PC-3 (cell line): ENCODE measurements around the gene TBX6. TPM values are rescaled to one million over a fixed set of nuclear protein-coding genes. Genes with fewer than 3 reads are reported as not detected.

Source experiments
- ATAC-seq: fragments of 200-7000 bp; cut with Tn5 transposase; 2 replicates; pipeline ENCODE4 v1.9.1; 2020; ENCODE audit warnings: mild to moderate bottlenecking, moderate library complexity
- BruUV-seq: library from RNA; stranded (reverse); fragments of 400-500 nt; replicated peaks from 2 replicates; lab custom pipeline; 2021; lab: Mats Ljungman, UMichigan
- CTCF ChIA-PET: fragments of 300-600 bp; sonication (Branson Sonifier 250); formaldehyde crosslinking; loops from one replicate; lab custom pipeline; 2022; ENCODE audit warnings: antibody characterized with exemption; lab: Charles Lee
- POLR2A ChIA-PET: fragments of 300-600 bp; sonication (Branson Sonifier 250); formaldehyde crosslinking; loops from one replicate; lab custom pipeline; 2022; ENCODE audit warnings: antibody characterized with exemption; ENCODE audit not compliant: unreplicated experiment; lab: Charles Lee
- DNase-seq: peaks from one replicate; pipeline ENCODE4 v3.0.0-alpha.2; 2015
- H2AFZ ChIP-seq: fragments of 300-600 bp; sonication (generic); 2 replicates; pipeline ENCODE4 v1.6.0; 2016; ENCODE audit warnings: antibody characterized with exemption, low read length
- H3F3A ChIP-seq: fragments of 300-600 bp; sonication (generic); one replicate; pipeline ENCODE4 v1.6.0; 2017; ENCODE audit warnings: antibody characterized with exemption, low read length, control low read depth, mild to moderate bottlenecking; ENCODE audit not compliant: unreplicated experiment
- H3K27ac ChIP-seq: fragments of 300-600 bp; sonication (generic); 2 replicates; pipeline ENCODE4 v1.5.1; 2016; ENCODE audit warnings: mild to moderate bottlenecking, low read length
- H3K27me3 ChIP-seq: fragments of 300-600 bp; sonication (generic); 2 replicates; pipeline ENCODE4 v1.6.1; 2016; ENCODE audit warnings: low read length, mixed read lengths
- H3K36me3 ChIP-seq: fragments of 300-600 bp; sonication (generic); 2 replicates; pipeline ENCODE4 v1.6.1; 2016; ENCODE audit warnings: low read depth, mixed run types, low read length, mixed read lengths
- H3K4me1 ChIP-seq: fragments of 300-600 bp; sonication (generic); 2 replicates; pipeline ENCODE4 v1.5.1; 2016; ENCODE audit warnings: low read length; ENCODE audit not compliant: insufficient read depth
- H3K4me2 ChIP-seq: fragments of 300-600 bp; sonication (generic); 2 replicates; pipeline ENCODE4 v1.6.0; 2016; ENCODE audit warnings: low read length
- H3K4me3 ChIP-seq: fragments of 300-600 bp; sonication (generic); 2 replicates; pipeline ENCODE4 v1.5.1; 2016; ENCODE audit warnings: mild to moderate bottlenecking, low read length, mixed read lengths
- H3K79me2 ChIP-seq: fragments of 300-600 bp; sonication (generic); 2 replicates; pipeline ENCODE4 v1.6.1; 2017; ENCODE audit warnings: low read length, mixed read lengths
- H3K9ac ChIP-seq: fragments of 300-600 bp; sonication (generic); 2 replicates; pipeline ENCODE4 v1.6.0; 2016; ENCODE audit warnings: mild to moderate bottlenecking, low read length
- H3K9me2 ChIP-seq: fragments of 300-600 bp; sonication (generic); replicated peaks from 2 replicates; pipeline ENCODE4 v1.6.1; 2016; ENCODE audit warnings: mixed run types, low read length, mixed read lengths
- H3K9me3 ChIP-seq: fragments of 300-600 bp; sonication (generic); 2 replicates; pipeline ENCODE4 v1.6.1; 2016; ENCODE audit warnings: low read length, mixed read lengths
- H4K20me1 ChIP-seq: fragments of 300-600 bp; sonication (generic); 2 replicates; pipeline ENCODE4 v1.6.1; 2016; ENCODE audit warnings: low read length, mixed read lengths
- CTCF ChIP-seq: fragments of 300-600 bp; sonication (generic); conservative IDR thresholded peaks from 2 replicates; pipeline ENCODE4 v1.5.1; 2017; ENCODE audit warnings: antibody characterized with exemption, low read depth, mild to moderate bottlenecking, low read length
- EZH2 ChIP-seq: fragments of 300-600 bp; sonication (generic); IDR thresholded peaks from one replicate; pipeline ENCODE4 v1.6.1; 2017; ENCODE audit warnings: antibody characterized with exemption, mild to moderate bottlenecking, low read length; ENCODE audit not compliant: unreplicated experiment
- EZH2phosphoT487 ChIP-seq: fragments of 300-600 bp; sonication (generic); IDR thresholded peaks from 2 replicates; pipeline ENCODE4 v1.6.1; 2018; ENCODE audit warnings: mild to moderate bottlenecking, antibody characterized with exemption, low read length, borderline replicate concordance
- intact Hi-C: fragments of 100-400 bp; cut with micrococcal nuclease; formaldehyde crosslinking; loops from 2 replicates; pipeline ENCODE4 v1.9.0; 2023
- total RNA-seq: library from RNA; depleted of rRNA; stranded (reverse); fragments of >200 nt; gene quantifications from 2 replicates; pipeline ENCODE4 v1.2.3, GENCODE V29; 2014

TBX6 gene
- total RNA-seq, 1 experiment from 2014 or later: 1.1 TPM

- BruUV-seq: no TSS peak
- intact Hi-C loops: no loop called here
- H3K36me3 ChIP-seq: no peaks in the 10 kb centered on the region; the same call in 1 of the 2 replicates
Measured at GRCh38 chr16:30087181-30087898, 4.4 kb downstream of the TBX6 start.

DNA sequence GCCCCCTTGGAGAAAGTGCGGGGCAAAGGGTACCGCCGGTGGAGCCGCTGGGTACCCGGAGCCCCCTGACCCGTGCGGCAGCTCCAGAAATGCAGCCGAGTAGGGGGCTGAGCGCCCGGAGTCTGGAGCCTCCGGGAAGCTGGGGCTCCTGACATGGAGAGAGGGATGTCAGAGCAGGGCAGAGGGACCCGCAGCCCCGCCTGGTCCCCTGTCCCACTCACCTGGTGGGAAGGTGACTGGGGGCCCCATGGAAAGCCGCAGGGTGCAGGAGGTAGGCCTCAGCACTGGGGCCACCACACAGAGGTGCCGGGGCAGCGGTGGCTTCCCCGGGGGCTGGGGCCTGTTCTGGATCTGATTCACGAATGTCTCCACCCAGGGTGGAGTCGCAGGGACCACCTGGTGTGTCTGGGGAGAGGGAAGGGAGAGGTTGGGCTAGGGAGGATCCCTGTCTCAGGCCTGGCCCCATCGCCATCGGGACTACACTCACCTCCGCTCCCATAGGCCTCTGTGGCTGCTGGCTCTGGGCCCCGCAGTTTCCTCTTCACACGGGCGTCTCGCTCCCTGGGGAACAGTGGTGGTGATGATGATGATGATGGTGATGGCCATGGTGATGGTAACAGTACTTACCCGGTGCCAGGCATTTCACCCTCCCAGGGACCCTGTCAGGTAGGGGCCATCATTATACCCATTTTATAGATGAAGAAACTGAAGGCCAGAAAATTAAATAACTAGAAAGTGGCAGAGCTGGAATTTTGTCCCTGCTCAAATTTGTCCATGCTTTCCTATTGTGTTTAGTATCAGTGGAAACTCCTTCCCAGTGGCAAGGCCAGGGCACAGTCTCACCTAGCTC lies 5.2 kb downstream of the TBX6 start:
- Histone ChIP-seq H3K4me3 (no peak overlapping the region), H3K36me3 (no peaks in the 10 kb centered on the region; the same call in 1 of the 2 replicates), H3K4me2 (no peak overlapping the region), H3K27me3 (no peaks in the 10 kb centered on the region), H3K4me1 (peaks cover 22% of the 10 kb centered on the region), H3K9me2 (no peaks in the 10 kb centered on the region), H3F3A (peaks cover 8% of the 10 kb centered on the region), H3K79me2 (no peaks in the 10 kb centered on the region), H4K20me1 (no peaks in the 10 kb centered on the region), H2AFZ (no peak overlapping the region), H3K27ac (no peak overlapping the region), H3K9me3 (no peaks in the 10 kb centered on the region), H3K9ac (no peak overlapping the region)
- TF ChIP-seq EZH2phosphoT487: no peak
- no peak for TF ChIP-seq CTCF
- no peak for TF ChIP-seq EZH2
- BruUV-seq: no TSS peak
- intact Hi-C loops: no loop called here
- no peak for ATAC-seq
- ChIA-PET CTCF (no interaction called here), POLR2A (interaction anchor here (0.6 kb wide), 1 partner anchor 572 kb away, joined by 5 read pairs; no protein-coding TSS in a partner anchor)
- no peak for DNase-seq

More at GRCh38 chr16:30087181-30087898, 4.4 kb downstream of the TBX6 start:
- POLR2A ChIA-PET: interaction anchor here (0.6 kb wide), 1 partner anchor 571 kb away, joined by 5 read pairs; no protein-coding TSS in a partner anchor
- H3F3A ChIP-seq: peaks cover 8% of the 10 kb centered on the region
- H3K9me2 ChIP-seq: no peaks in the 10 kb centered on the region
- DNase-seq: no peak
- no peaks in the 10 kb centered on the region for H3K79me2 ChIP-seq
- H4K20me1 ChIP-seq: no peaks in the 10 kb centered on the region
- H3K27me3 ChIP-seq: no peaks in the 10 kb centered on the region
- H3K4me1 ChIP-seq: peaks cover 27% of the 10 kb centered on the region
- no peak overlapping the region for H3K9ac ChIP-seq
- no peak for ATAC-seq
- no peak overlapping the region for H3K27ac ChIP-seq
- H3K9me3 ChIP-seq: no peaks in the 10 kb centered on the region
- H2AFZ ChIP-seq: no peak overlapping the region
- H3K4me2 ChIP-seq: no peak overlapping the region
- TF ChIP-seq CTCF (no peak), EZH2phosphoT487 (no peak), EZH2 (no peak)
- CTCF ChIA-PET: no interaction called here
- no peak overlapping the region for H3K4me3 ChIP-seq
